ENCODE results near the gene ENO3. TPM values are rescaled to one million over a fixed set of nuclear protein-coding genes. Genes with fewer than 3 reads are reported as not detected.
A peak's percentile ranks its signal among the peaks of the same experiment; 100 is the strongest.

Gene ENO3
- total RNA-seq, 2 experiments from 2014 or later, result 31.3 to 34.0 TPM

DNA sequence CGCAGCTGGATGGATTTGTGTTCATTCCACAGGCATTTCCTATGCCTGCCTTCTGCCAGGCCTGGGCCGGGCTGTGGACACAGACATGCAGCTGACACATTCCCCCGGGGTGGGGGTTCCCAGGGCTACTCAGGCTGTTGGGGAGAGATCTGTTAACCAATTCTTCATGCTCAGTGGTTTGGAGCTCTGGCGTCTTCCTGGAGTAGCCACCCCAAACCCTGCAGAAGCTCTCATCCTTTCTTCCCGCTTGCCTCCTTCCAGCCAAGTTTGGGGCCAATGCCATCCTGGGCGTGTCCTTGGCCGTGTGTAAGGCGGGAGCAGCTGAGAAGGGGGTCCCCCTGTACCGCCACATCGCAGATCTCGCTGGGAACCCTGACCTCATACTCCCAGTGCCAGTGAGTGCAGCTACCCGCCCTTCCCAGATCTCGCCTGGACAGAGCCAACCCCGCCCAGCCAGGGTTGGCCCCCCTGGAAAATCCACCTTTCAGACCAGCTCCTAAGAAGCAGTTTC is 2.6 kb downstream of the ENO3 start:
- TF ChIP-seq, protein P1, sequence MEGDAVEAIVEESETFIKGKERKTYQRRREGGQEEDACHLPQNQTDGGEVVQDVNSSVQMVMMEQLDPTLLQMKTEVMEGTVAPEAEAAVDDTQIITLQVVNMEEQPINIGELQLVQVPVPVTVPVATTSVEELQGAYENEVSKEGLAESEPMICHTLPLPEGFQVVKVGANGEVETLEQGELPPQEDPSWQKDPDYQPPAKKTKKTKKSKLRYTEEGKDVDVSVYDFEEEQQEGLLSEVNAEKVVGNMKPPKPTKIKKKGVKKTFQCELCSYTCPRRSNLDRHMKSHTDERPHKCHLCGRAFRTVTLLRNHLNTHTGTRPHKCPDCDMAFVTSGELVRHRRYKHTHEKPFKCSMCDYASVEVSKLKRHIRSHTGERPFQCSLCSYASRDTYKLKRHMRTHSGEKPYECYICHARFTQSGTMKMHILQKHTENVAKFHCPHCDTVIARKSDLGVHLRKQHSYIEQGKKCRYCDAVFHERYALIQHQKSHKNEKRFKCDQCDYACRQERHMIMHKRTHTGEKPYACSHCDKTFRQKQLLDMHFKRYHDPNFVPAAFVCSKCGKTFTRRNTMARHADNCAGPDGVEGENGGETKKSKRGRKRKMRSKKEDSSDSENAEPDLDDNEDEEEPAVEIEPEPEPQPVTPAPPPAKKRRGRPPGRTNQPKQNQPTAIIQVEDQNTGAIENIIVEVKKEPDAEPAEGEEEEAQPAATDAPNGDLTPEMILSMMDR (IDR thresholded peaks at IDR 0.05), result no peak
- ChIA-PET CTCF (interaction anchor here (1.0 to 2.5 kb wide), 4 partner anchors 8 to 44 kb away, joined by 3 to 9 read pairs (median 4); partner anchors contain the start of gene SPAG7), POLR2A (interaction anchor here (1.8 to 20.8 kb wide), 3 partner anchors 10 to 15 kb away, joined by 8 to 627 read pairs (median 14); partner anchors contain the start of genes RNF167, SLC25A11 and SPAG7)
- H3K4me1 Mint-ChIP-seq (ENCODE audit: low read depth), result peaks cover 18% of the 10 kb centered on the region
- H3K9me3 Mint-ChIP-seq, result no peaks in the 10 kb centered on the region
- peaks cover 5% of the 10 kb centered on the region for H3K36me3 Mint-ChIP-seq (ENCODE audit: low read depth)
- H3K4me3 Mint-ChIP-seq, result no peak overlapping the region
- no peak overlapping the region for H3K27ac Mint-ChIP-seq
- intact Hi-C loops (cut with micrococcal nuclease), result no loop called here
- no peaks in the 10 kb centered on the region for H3K27me3 Mint-ChIP-seq
- no peak for ATAC-seq
- DNase-seq, result no peak

DNA sequence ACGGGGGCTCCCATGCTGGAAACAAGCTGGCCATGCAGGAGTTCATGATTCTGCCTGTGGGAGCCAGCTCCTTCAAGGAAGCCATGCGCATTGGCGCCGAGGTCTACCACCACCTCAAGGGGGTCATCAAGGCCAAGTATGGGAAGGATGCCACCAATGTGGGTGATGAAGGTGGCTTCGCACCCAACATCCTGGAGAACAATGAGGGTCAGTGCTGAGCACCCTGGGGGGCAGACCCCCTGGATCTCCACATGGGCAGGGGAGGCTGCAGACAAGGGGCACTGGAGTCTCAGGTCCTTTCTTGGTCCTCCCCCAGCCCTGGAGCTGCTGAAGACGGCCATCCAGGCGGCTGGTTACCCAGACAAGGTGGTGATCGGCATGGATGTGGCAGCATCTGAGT is 4.2 kb downstream of the ENO3 start:
- TF ChIP-seq, protein P1 (IDR thresholded peaks at IDR 0.05), result no peak
- Mint-ChIP-seq H3K36me3 (ENCODE audit: low read depth) (peaks cover 3% of the 10 kb centered on the region), H3K4me1 (ENCODE audit: low read depth) (peaks cover 18% of the 10 kb centered on the region), H3K27me3 (no peaks in the 10 kb centered on the region), H3K27ac (no peak overlapping the region), H3K4me3 (no peak overlapping the region), H3K9me3 (no peaks in the 10 kb centered on the region)
- ChIA-PET POLR2A (interaction anchor here (0.7 to 20.8 kb wide), 3 partner anchors 10 to 15 kb away, joined by 3 to 627 read pairs (median 9); partner anchors contain the start of genes RNF167, SLC25A11 and SPAG7), CTCF (interaction anchor here (1.2 to 1.6 kb wide), 3 partner anchors 12 to 46 kb away, joined by 3 to 5 read pairs (median 4); partner anchors contain the start of gene SPAG7)
- intact Hi-C loops (cut with micrococcal nuclease), result no loop called here
- DNase-seq, result no peak
- no peak for ATAC-seq

DNA sequence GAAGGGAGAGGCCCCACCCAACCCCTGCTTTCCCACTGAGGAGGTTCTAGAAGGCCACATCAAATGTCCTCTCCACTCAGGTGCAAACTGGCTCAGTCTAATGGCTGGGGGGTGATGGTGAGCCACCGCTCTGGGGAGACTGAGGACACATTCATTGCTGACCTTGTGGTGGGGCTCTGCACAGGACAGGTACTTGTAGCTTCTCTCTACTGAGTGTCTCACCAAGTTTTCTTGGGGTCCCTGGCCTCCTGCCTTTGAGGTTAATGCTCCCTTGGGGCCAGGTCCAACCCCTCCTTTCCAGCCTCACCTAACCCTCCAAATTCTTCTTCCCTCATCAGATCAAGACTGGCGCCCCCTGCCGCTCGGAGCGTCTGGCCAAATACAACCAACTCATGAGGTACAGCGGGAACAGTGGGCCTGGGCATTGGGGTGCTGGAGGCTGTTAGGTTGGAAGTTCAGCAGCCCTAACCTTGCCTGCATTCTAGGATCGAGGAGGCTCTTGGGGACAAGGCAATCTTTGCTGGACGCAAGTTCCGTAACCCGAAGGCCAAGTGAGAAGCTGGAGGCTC is 5.7 kb downstream of the ENO3 start:
- H3K36me3 Mint-ChIP-seq (ENCODE audit: low read depth), result peaks cover 3% of the 10 kb centered on the region
- H3K27ac Mint-ChIP-seq, result no peak overlapping the region
- H3K4me1 Mint-ChIP-seq (ENCODE audit: low read depth), result peaks cover 8% of the 10 kb centered on the region
- no peaks in the 10 kb centered on the region for H3K27me3 Mint-ChIP-seq
- ATAC-seq, result peak; percentile 37
- no peak overlapping the region for H3K4me3 Mint-ChIP-seq
- TF ChIP-seq, protein P1 (IDR thresholded peaks at IDR 0.05), result peak; percentile 36
- peak; percentile 71 for DNase-seq
- intact Hi-C loops (cut with micrococcal nuclease), result no loop called here
- ChIA-PET POLR2A (interaction anchor here (1.3 to 20.8 kb wide), 3 partner anchors 10 to 48 kb away, joined by 3 to 627 read pairs (median 46); partner anchors contain the start of genes PFN1 and SPAG7), CTCF (interaction anchor here (0.9 to 1.6 kb wide), 6 partner anchors 9 to 105 kb away, joined by 3 to 9 read pairs (median 4); partner anchors contain the start of gene SPAG7)
- H3K9me3 Mint-ChIP-seq, result no peaks in the 10 kb centered on the region

DNA sequence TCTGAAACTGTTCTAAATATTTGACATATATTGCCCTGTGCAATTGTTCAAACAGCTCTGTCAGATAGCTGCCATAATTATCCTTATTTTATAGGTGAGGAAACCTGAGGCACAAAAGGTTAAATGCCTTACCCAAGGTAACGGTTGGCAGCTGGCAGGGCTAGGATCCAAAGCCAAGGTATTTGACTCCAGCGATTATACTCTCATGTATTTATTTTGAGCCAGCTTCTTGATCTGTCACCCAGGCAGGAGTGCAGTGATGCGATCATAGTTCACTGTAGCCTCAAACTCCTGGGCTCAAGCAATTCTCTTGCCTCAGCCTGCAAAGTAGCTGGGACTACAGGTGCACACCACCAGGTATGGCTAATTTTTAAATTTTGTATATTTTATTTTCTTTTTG is 7.2 kb downstream of the ENO3 start:
- Mint-ChIP-seq H3K27me3 (no peaks in the 10 kb centered on the region), H3K4me3 (no peak overlapping the region), H3K9me3 (no peaks in the 10 kb centered on the region), H3K36me3 (ENCODE audit: low read depth) (peaks cover 1% of the 10 kb centered on the region), H3K27ac (no peak overlapping the region), H3K4me1 (ENCODE audit: low read depth) (peaks cover 5% of the 10 kb centered on the region)
- ChIA-PET CTCF (interaction anchor here (1.4 kb wide), 1 partner anchor 22 kb away, joined by 3 read pairs; no protein-coding TSS in a partner anchor), POLR2A (interaction anchor here (1.1 to 20.8 kb wide), 4 partner anchors 10 to 49 kb away, joined by 3 to 627 read pairs (median 25); partner anchors contain the start of genes PFN1, RNF167, SLC25A11 and SPAG7)
- ATAC-seq, result no peak
- DNase-seq, result no peak
- intact Hi-C loops (cut with micrococcal nuclease), result no loop called here
- TF ChIP-seq, protein P1 (IDR thresholded peaks at IDR 0.05), result no peak
